Stimulated activated CD8-positive, alpha-beta memory T cell treated with anti-CD3 and anti-CD28 coated beads, Interleukin-15, amount 100 ng/mL, for 24 hours (primary cell): ENCODE measurements around the gene VIPR2.
"Not testable (repeated sequence)": the region's sequence is repeated elsewhere in the genome, so short reads cannot be mapped to it uniquely, and the experiment has no call there.

Source experiments
- DNase-seq: peaks from one replicate; pipeline ENCODE4 v3.0.0-alpha.2; 2020; ENCODE audit warnings: low read depth

Gene VIPR2

GRCh38 chr7:158984007-158984406 lies 160.7 kb downstream of the VIPR2 start:
- DNase-seq, result not testable (repeated sequence)

DNA sequence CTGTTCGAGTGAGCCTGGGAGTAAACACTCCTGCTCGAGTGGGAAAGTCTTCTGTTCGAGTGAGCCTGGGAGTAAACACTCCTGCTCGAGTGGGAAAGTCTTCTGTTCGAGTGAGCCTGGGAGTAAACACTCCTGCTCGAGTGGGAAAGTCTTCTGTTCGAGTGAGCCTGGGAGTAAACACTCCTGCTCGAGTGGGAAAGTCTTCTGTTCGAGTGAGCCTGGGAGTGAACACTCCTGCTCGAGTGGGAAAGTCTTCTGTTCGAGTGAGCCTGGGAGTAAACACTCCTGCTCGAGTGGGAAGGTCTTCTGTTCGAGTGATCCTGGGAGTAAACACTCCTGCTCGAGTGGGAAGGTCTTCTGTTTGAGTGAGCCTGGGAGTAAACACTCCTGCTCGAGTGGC lies 162.6 kb downstream of the VIPR2 start:
- not testable (repeated sequence) for DNase-seq

DNA sequence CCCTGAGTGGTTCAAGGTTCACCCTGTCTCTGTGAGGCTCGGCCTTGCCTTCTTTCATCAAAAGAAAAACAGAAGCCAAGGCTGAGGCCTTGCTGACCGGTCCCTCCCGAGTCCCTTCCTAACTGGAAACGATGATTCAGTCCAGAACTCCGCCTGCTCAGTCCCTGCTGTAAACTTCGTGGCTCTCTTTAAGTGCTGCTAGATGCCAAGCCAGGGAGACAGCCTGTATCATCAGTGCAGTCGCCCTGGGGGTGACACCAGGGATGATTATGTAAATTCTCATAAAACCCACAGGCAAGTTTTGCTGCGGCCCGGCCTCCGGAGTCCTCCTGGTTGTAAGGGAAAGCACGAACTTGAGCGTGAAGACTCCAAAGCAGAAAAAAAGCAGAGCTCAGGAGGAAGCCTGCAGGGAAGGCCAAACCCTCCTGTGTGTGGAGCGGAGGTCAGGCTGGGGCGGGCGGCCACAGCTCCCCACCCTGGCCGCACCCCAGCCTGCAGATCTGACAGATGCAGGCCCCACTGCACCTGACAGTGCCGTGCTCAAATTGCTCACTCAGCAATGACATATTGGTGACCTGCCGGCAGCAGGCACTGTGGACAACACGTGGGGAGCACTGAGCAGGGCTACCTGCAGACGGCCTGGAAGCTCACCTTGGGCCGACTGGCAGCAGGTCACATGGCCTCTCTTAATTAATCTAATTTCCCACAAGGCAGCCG lies 164.9 kb downstream of the VIPR2 start:
- no peak for DNase-seq

DNA sequence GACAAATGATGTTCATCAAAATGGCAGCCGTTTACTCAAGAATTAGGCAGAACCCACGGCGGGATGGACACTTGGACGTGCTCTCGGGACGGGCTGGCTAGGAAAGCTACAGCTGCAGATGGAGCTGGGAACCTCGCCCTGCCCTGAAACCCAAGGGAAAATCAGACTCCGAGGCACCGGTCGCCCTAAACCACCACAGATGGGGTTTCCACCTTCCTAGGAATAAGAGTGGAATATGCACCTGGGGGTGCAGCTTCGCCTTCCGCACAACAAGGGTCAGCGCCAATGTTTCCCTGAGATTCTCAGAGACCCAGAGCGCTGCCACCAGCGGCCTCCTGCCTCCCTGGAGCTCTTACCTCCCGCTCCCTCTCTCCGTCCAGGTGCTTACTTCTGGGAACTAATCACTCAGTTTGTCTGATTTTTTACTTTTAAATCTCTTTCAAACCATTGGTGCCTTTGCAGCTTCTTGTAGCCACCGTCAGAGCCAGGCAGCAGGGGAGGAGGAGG lies 165.6 kb downstream of the VIPR2 start:
- DNase-seq, result no peak
